K562 (cell line): ENCODE measurements around the gene PHF19. TPM values are rescaled to one million over a fixed set of nuclear protein-coding genes. Genes with fewer than 3 reads are reported as not detected.

Experiments used
- ATAC-seq: fragments of 200-7000 bp; cut with Tn5 transposase; 3 replicates; pipeline ENCODE4 v1.9.1; 2020; ENCODE audit warnings: moderate library complexity
- BruUV-seq: library from RNA; stranded (reverse); fragments of 400-500 nt; replicated peaks from 2 replicates; lab custom pipeline; 2021; lab: Mats Ljungman, UMichigan
- CTCF ChIA-PET: fragments of 300-600 bp; formaldehyde crosslinking; extraction: SDS; loops from one replicate; lab custom pipeline; 2021; ENCODE audit warnings: low intra/inter-chr PET ratio; lab: Yijun Ruan, JAX
- POLR2A ChIA-PET: fragments of 300-600, 350-650 bp; sonication (Branson Sonifier 250); formaldehyde crosslinking; extraction: SDS; loops from one replicate; lab custom pipeline; 2021; ENCODE audit warnings: antibody characterized with exemption, inconsistent platforms; lab: Yijun Ruan, JAX
- DNase-seq, 4 experiments: peaks; one replicate each; pipeline versions ENCODE4 v3.0.0 to v3.0.0-alpha.2; 2011 to 2018; ENCODE audit warnings: low spot score in 3 of 4, mixed read lengths in 3 of 4; ENCODE audit errors: extremely low read depth in 1 of 4
- FAIRE-seq: peaks from 2 replicates; lab custom pipeline; 2011; peaks lifted over from hg19 to GRCh38; lab: Jason Lieb, UNC
- H2AFZ ChIP-seq: 2 replicates; pipeline ENCODE4 v1.6.0; 2011; ENCODE audit warnings: low read depth, low read length, control low read depth, inconsistent platforms
- H3K27ac ChIP-seq: fragments of 200-600 bp; 3 replicates; pipeline ENCODE4 v1.8.0; 2011; ENCODE audit warnings: low read depth, mild to moderate bottlenecking, control low read depth, inconsistent platforms, low read length, moderate library complexity, mixed read lengths; ENCODE audit errors: extremely low read depth
- H3K27me3 ChIP-seq, 2 experiments: fragments of 300-600 bp in 1 of 2; 2 replicates in 1 of 2; 3 replicates in 1 of 2; pipeline versions ENCODE4 v1.6.0 to v1.8.0; 2011; ENCODE audit warnings: inconsistent platforms in 2 of 2, low read length in 2 of 2, mild to moderate bottlenecking in 1 of 2, mixed read lengths in 1 of 2, moderate library complexity in 1 of 2; ENCODE audit not compliant: control insufficient read depth in 2 of 2, insufficient read depth in 2 of 2
- H3K36me3 ChIP-seq: fragments of 300-600 bp; 3 replicates; pipeline ENCODE4 v1.8.0; 2011; ENCODE audit warnings: mild to moderate bottlenecking, low read length, inconsistent platforms; ENCODE audit not compliant: control insufficient read depth, insufficient read depth
- H3K4me1 ChIP-seq, 2 experiments: fragments of 200-600 bp in 1 of 2; replicated peaks in 1 of 2; 2 replicates in 1 of 2; 3 replicates in 1 of 2; pipeline versions ENCODE4 v1.5.1 to v1.8.0; 2011; ENCODE audit warnings: inconsistent platforms in 2 of 2, low read length in 2 of 2, mild to moderate bottlenecking in 1 of 2, mixed read lengths in 1 of 2, moderate library complexity in 1 of 2; ENCODE audit not compliant: control insufficient read depth in 2 of 2, insufficient read depth in 2 of 2
- H3K4me2 ChIP-seq: 2 replicates; pipeline ENCODE4 v1.6.1; 2011; ENCODE audit warnings: low read length, control low read depth, inconsistent platforms, mixed read lengths; ENCODE audit not compliant: insufficient read depth
- H3K4me3 ChIP-seq: fragments of 200-600 bp; sonication (generic), shearing (Covaris generic); 2 replicates; pipeline ENCODE4 v1.5.1; 2016; ENCODE audit warnings: control low read depth, inconsistent platforms
- H3K79me2 ChIP-seq: fragments of 200-600 bp; 3 replicates; pipeline ENCODE4 v1.8.0; 2011; ENCODE audit warnings: low read length, inconsistent platforms; ENCODE audit not compliant: control insufficient read depth, insufficient read depth
- H3K9ac ChIP-seq, 2 experiments: 2 replicates each; pipeline versions ENCODE4 v1.6.0 to v1.6.1; 2011; ENCODE audit warnings: low read depth in 2 of 2, low read length in 2 of 2, control low read depth in 1 of 2, inconsistent platforms in 1 of 2, mild to moderate bottlenecking in 1 of 2, mixed read lengths in 1 of 2; ENCODE audit not compliant: insufficient read depth in 1 of 2
- H3K9me1 ChIP-seq: one replicate; pipeline ENCODE4 v1.6.0; 2011; ENCODE audit warnings: inconsistent platforms, mild to moderate bottlenecking, low read length, moderate library complexity; ENCODE audit not compliant: control insufficient read depth, insufficient read depth
- H3K9me3 ChIP-seq: replicated peaks from 2 replicates; pipeline ENCODE4 v1.5.1; 2011; ENCODE audit warnings: low read depth, low read length, inconsistent platforms; ENCODE audit not compliant: control insufficient read depth, insufficient read depth
- H4K20me1 ChIP-seq: replicated peaks from 2 replicates; pipeline ENCODE4 v1.6.1; 2011; ENCODE audit warnings: low read length, inconsistent platforms, mixed read lengths; ENCODE audit not compliant: control insufficient read depth, insufficient read depth
- BHLHE40 ChIP-seq: IDR thresholded peaks from 2 replicates; pipeline ENCODE4 v1.6.1; 2011; ENCODE audit warnings: low read length, improper control_type of control experiment
- DLX4 ChIP-seq: fragments of 250-450 bp; sonication (Bioruptor Pico); IDR thresholded peaks from 2 replicates; pipeline ENCODE4 v1.6.1; 2021; ENCODE audit warnings: mild to moderate bottlenecking
- POLR3G ChIP-seq: IDR thresholded peaks from 2 replicates; pipeline ENCODE4 v1.6.1; 2011; ENCODE audit not compliant: insufficient read length, insufficient replicate concordance; ENCODE audit errors: extremely low read depth
- WGBS: fragments of 100-300 bp; shearing (Covaris generic); methylation state at CpG from one replicate; pipeline ENCODE4 v1.1.6; 2016; ENCODE audit warnings: low coverage, mixed read lengths; ENCODE audit not compliant: insufficient coverage; ENCODE audit errors: missing lambda C conversion rate; 5-methylcytosine and 5-hydroxymethylcytosine counted together
- in situ Hi-C: fragments of 300-500 bp; cut with MboI; formaldehyde crosslinking; loops from 4 replicates; pipeline ENCODE4 v1.15.0; 2018; ENCODE audit warnings: inconsistent platforms, mixed read lengths
- intact Hi-C: fragments of 100-400 bp; cut with micrococcal nuclease; formaldehyde crosslinking; loops from 2 replicates; pipeline ENCODE4 v1.14.2; 2022
- polyA plus RNA-seq, 8 experiments: library from polyadenylated mRNA; depleted of rRNA in 4 of 8; stranded (reverse) in 5 of 8; unstranded in 3 of 8; fragments of >200 nt; fragmentation: Nextera tagmentation in 2 of 8; fragmentation: Illumina TruSeq in 1 of 8; extraction: Ambion mirVana in 2 of 8; extraction: Trizol in 1 of 8; gene quantifications; 2 replicates each; pipeline versions ENCODE4 v1.2.1 to v1.2.3, GENCODE V29; 2011 to 2014; ENCODE audit warnings: inconsistent platforms in 1 of 8, missing spikeins in 1 of 8
- total RNA-seq, 7 experiments: library from RNA; depleted of rRNA in 6 of 7; stranded (reverse); fragments of >200 nt in 6 of 7; fragmentation: Illumina TruSeq in 2 of 7; extraction: Trizol in 2 of 7; gene quantifications; 2 replicates each; pipeline versions ENCODE4 v1.2.1 to v1.2.3, GENCODE V29; 2011 to 2021; ENCODE audit warnings: low replicate concordance in 1 of 7

The PHF19 gene
- total and polyA plus RNA-seq, 9 of the 15 experiments (the other 6 are each of a cell fraction or from before 2014, with no cell fraction given): 95.8 to 403 (median 255) TPM

GRCh38 chr9:120879446-120879845 is 2.5 kb upstream of the PHF19 start:
- Histone ChIP-seq H3K9ac (peak overlapping the region in 1 of 2 experiments; percentile 21; a peak in 1 of 4 replicates), H3K9me1 (no peaks in the 10 kb centered on the region), H3K9me3 (no peaks in the 10 kb centered on the region), H3K27me3 (no peaks in the 10 kb centered on the region; a peak in 1 of 5 replicates), H4K20me1 (no peaks in the 10 kb centered on the region)
- DNase-seq: no peak
- TF ChIP-seq BHLHE40 (0 out of 2 replicates have a peak, but pooled peaks have one; percentile 2), POLR3G (no peak), DLX4 (CRISPR knock-in tag) (no peak)
- TF ChIP-seq, all 486 proteins: peak for 1
- Histone ChIP-seq H3K36me3 (peaks cover 24% of the 10 kb centered on the region), H2AFZ (no peak overlapping the region), H3K4me3 (no peak overlapping the region), H3K4me1 (peaks cover 52 to 55% of the 10 kb centered on the region in 2 experiments), H3K79me2 (peaks cover 39% of the 10 kb centered on the region), H3K27ac (no peak overlapping the region), H3K4me2 (peak overlapping the region; percentile 2; the same call in 1 of the 2 replicates)
- intact Hi-C loops (loop anchor here (10.0 kb wide), 1 partner anchor 195 kb away; the partner anchor contains the start of gene CNTRL), in situ Hi-C loops (no loop called here)
- BruUV-seq: no TSS peak
- POLR2A ChIA-PET: interaction anchor here (1.1 to 15.5 kb wide), 3 partner anchors 10 to 52 kb away, joined by 3 to 464 read pairs (median 23); no protein-coding TSS in a partner anchor
- WGBS: 54% methylated on average over 6 of the region's 6 CpGs
- FAIRE-seq: no peak
- no peak for ATAC-seq
- CTCF ChIA-PET: no interaction called here
